Right lobe of liver (tissue), 4 donors: ENCODE results near the gene ARID4B.

Experiments used
- CTCF ChIP-seq, 4 donors: fragments of 200-600 bp in 3 of 4; fragments of 450-650 bp in 1 of 4; IDR thresholded peaks; one replicate each; pipeline versions ENCODE4 v1.5.1 to v1.8.0; 2016 to 2022; ENCODE audit warnings: antibody characterized with exemption in 4 of 4, mild to moderate bottlenecking in 2 of 4
- POLR2A ChIP-seq: fragments of 450-650 bp; IDR thresholded peaks from one replicate; pipeline ENCODE4 v1.6.1; 2017; ENCODE audit warnings: antibody characterized with exemption, mild to moderate bottlenecking
- donor health status: DM: no; HTN: no; CAD: no.
- donor health status: DM: no; HTN: no; CAD: no.
- donor health status: DM: no; HTN: yes; CAD: no.

- TF ChIP-seq CTCF (IDR thresholded peaks at IDR 0.05) (no peak), POLR2A (no peak)
Observed at GRCh38 chr1:235205687-235206086, 122.3 kb downstream of the ARID4B start.
